Measurements from ENCODE around the gene FNDC1. TPM values are rescaled to one million over a fixed set of nuclear protein-coding genes. Genes with fewer than 3 reads are reported as not detected.

FNDC1 gene
- total and polyA plus RNA-seq, 2 of the 13 experiments (the other 11 are each of a cell fraction or from before 2014, with no cell fraction given), result not detected

GRCh38 chr6:159267165-159267564 is 98.0 kb downstream of the FNDC1 start:
- intact Hi-C loops (cut with micrococcal nuclease; ENCODE audit: unreplicated experiment) (no loop called here), in situ Hi-C loops (cut with HindIII; ENCODE audit: extremely low pct_ligation_motif_present, low pct_unique_long_range_greater_than_20kb) (no loop called here)
- Histone ChIP-seq H4K20me1 (ENCODE audit: insufficient read depth, low read length) (no peaks in the 10 kb centered on the region), H3K27ac (ENCODE audit: extremely low read length, insufficient read depth, low read length) (no peak overlapping the region), H3K4me3 (replicated peaks in 1 of 3; ENCODE audit: insufficient read depth in 1 of 3, low read depth in 2 of 3, low read length in 3 of 3) (no peak overlapping the region), H3K9ac (ENCODE audit: insufficient read depth, low read depth, low read length) (no peak overlapping the region), H3K27me3 (ENCODE audit: control insufficient read depth in 1 of 2, insufficient read depth in 2 of 2, low read length in 2 of 2) (no peaks in the 10 kb centered on the region), H3K9me3 (ENCODE audit: low read length) (no peaks in the 10 kb centered on the region), H3K4me1 (ENCODE audit: insufficient read depth, low read length) (no peaks in the 10 kb centered on the region), H3K4me2 (ENCODE audit: low read depth, low read length) (no peak overlapping the region), H3K79me2 (ENCODE audit: insufficient read depth, low read length) (no peaks in the 10 kb centered on the region), H2AFZ (ENCODE audit: low read length) (no peak overlapping the region), H3K36me3 (replicated peaks in 1 of 2; ENCODE audit: control insufficient read depth in 1 of 2, insufficient read depth in 2 of 2, low read length in 2 of 2) (no peaks in the 10 kb centered on the region)
- 27% methylated on average over 4 of the region's 4 CpGs for WGBS (ENCODE audit: low lambda C conversion rate)
- ChIA-PET POLR2A (no interaction called here), CTCF (ENCODE audit: low intra/inter-chr PET ratio, low total read pairs) (no interaction called here)
- no peak for DNase-seq (ENCODE audit: low spot score)
- FAIRE-seq, result no peak
- no TSS peak for BruUV-seq (replicated peaks)
- no peak for ATAC-seq
- TF ChIP-seq SIX4 (CRISPR knock-in tag; IDR thresholded peaks at IDR 0.05) (no peak), EHMT2 (IDR thresholded peaks at IDR 0.05; ENCODE audit: borderline replicate concordance, low read depth, low read length) (peak; percentile 78; the same call in 1 of the 2 replicates), ZFP62 (CRISPR knock-in tag; IDR thresholded peaks at IDR 0.05) (no peak), ZNF225 (CRISPR knock-in tag; IDR thresholded peaks at IDR 0.05) (no peak), SAFB2 (CRISPR knock-in tag; IDR thresholded peaks at IDR 0.05; ENCODE audit: borderline replicate concordance, low read depth) (no peak), MIER2 (CRISPR knock-in tag; IDR thresholded peaks at IDR 0.05) (peak; percentile 97), SMAD1 (CRISPR knock-in tag; IDR thresholded peaks at IDR 0.05; ENCODE audit: borderline replicate concordance, low read depth) (no peak), RFXANK (CRISPR knock-in tag; IDR thresholded peaks at IDR 0.05) (no peak), ZSCAN9 (CRISPR knock-in tag; IDR thresholded peaks at IDR 0.05; ENCODE audit: borderline replicate concordance) (0 out of 2 replicates have a peak, but pooled peaks have one; percentile 50), ZNF232 (CRISPR knock-in tag; IDR thresholded peaks at IDR 0.05; ENCODE audit: borderline replicate concordance) (peak; percentile 34; the same call in 1 of the 2 replicates), ZNF260 (CRISPR knock-in tag; IDR thresholded peaks at IDR 0.05; ENCODE audit: borderline replicate concordance, low read depth) (no peak), ZNF33B (CRISPR knock-in tag; IDR thresholded peaks at IDR 0.05) (no peak), HNF4G (IDR thresholded peaks at IDR 0.05; ENCODE audit: borderline replicate concordance, low read depth, low read length) (no peak), HNF4G (CRISPR knock-in tag; IDR thresholded peaks at IDR 0.05; ENCODE audit: borderline replicate concordance, low read depth) (no peak), ELF4 (CRISPR knock-in tag; IDR thresholded peaks at IDR 0.05; ENCODE audit: borderline replicate concordance) (no peak), ONECUT2 (CRISPR knock-in tag; IDR thresholded peaks at IDR 0.05) (no peak), ZNF350 (CRISPR knock-in tag; IDR thresholded peaks at IDR 0.05; ENCODE audit: borderline replicate concordance, low read depth) (no peak), CERS6 (CRISPR knock-in tag; IDR thresholded peaks at IDR 0.05) (no peak)
- TF ChIP-seq, protein P1, sequence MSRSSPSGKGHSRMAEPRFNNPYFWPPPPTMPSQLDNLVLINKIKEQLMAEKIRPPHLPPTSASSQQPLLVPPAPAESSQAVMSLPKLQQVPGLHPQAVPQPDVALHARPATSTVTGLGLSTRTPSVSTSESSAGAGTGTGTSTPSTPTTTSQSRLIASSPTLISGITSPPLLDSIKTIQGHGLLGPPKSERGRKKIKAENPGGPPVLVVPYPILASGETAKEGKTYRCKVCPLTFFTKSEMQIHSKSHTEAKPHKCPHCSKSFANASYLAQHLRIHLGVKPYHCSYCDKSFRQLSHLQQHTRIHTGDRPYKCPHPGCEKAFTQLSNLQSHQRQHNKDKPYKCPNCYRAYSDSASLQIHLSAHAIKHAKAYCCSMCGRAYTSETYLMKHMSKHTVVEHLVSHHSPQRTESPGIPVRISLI (CRISPR knock-in tag; IDR thresholded peaks at IDR 0.05; ENCODE audit: borderline replicate concordance), result no peak
- TF ChIP-seq, protein P2, sequence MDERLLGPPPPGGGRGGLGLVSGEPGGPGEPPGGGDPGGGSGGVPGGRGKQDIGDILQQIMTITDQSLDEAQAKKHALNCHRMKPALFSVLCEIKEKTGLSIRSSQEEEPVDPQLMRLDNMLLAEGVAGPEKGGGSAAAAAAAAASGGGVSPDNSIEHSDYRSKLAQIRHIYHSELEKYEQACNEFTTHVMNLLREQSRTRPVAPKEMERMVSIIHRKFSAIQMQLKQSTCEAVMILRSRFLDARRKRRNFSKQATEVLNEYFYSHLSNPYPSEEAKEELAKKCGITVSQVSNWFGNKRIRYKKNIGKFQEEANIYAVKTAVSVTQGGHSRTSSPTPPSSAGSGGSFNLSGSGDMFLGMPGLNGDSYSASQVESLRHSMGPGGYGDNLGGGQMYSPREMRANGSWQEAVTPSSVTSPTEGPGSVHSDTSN (CRISPR knock-in tag; IDR thresholded peaks at IDR 0.05), result no peak
- TF ChIP-seq, protein P3, sequence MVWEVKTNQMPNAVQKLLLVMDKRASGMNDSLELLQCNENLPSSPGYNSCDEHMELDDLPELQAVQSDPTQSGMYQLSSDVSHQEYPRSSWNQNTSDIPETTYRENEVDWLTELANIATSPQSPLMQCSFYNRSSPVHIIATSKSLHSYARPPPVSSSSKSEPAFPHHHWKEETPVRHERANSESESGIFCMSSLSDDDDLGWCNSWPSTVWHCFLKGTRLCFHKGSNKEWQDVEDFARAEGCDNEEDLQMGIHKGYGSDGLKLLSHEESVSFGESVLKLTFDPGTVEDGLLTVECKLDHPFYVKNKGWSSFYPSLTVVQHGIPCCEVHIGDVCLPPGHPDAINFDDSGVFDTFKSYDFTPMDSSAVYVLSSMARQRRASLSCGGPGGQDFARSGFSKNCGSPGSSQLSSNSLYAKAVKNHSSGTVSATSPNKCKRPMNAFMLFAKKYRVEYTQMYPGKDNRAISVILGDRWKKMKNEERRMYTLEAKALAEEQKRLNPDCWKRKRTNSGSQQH (CRISPR knock-in tag; IDR thresholded peaks at IDR 0.05; ENCODE audit: low read depth), result 0 out of 2 replicates have a peak, but pooled peaks have one; percentile 34
